GM12872 (cell line): Measurements from ENCODE around the gene KHSRP.

Source experiments
- CTCF ChIP-seq: IDR thresholded peaks from 3 replicates; pipeline ENCODE4 v1.5.1; 2011; ENCODE audit warnings: low read depth, mild to moderate bottlenecking, low read length, moderate library complexity; ENCODE audit not compliant: insufficient read depth

Gene KHSRP

GRCh38 chr19:6375411-6376010, 49.1 kb downstream of the KHSRP start, which contains the start of gene PSPN:
TSS of gene PSPN (minus strand) at chr19:6375933. CDS start at chr19:6375849, 84 bp downstream.
- no peak for TF ChIP-seq CTCF

GRCh38 chr19:6374711-6375410, 49.8 kb downstream of the KHSRP start:
- TF ChIP-seq CTCF: no peak

- TF ChIP-seq CTCF: no peak
Observed at GRCh38 chr19:6374161-6374709, 50.4 kb downstream of the KHSRP start.

- TF ChIP-seq CTCF: no peak
Observed at GRCh38 chr19:6373813-6374108, 50.9 kb downstream of the KHSRP start.

GRCh38 chr19:6373096-6373812, 51.4 kb downstream of the KHSRP start:
- TF ChIP-seq CTCF: no peak

GRCh38 chr19:6372594-6373095, 52.0 kb downstream of the KHSRP start, which contains the start of gene ALKBH7:
TSS of gene ALKBH7 (plus strand) at chr19:6372794. CDS start at chr19:6372821, 27 bp downstream.
- TF ChIP-seq CTCF: no peak

GRCh38 chr19:6364353-6364752, 60.3 kb downstream of the KHSRP start:
- TF ChIP-seq CTCF: no peak
